Measurements from ENCODE around the gene FZD8.
A peak's percentile ranks its signal among the peaks of the same experiment; 100 is the strongest.

FZD8 gene

DNA sequence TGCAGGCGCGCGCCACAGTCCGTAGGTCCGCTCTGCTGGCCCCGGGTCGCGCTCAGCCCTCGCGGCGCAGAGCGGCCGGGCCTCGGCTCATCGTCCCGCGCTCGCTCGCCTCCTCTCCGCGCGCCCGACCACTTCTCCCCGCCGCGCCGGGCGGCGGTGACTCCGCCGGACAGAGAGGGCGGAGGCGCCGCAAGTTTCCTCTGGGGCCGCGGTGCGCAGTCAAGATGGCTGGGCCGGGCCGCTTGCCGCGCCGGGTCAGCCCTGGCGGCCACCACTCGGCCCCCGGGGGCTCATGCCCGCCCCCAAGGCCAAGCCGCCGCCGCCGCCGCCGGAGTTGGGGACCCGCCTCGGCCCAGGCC, 441 bp downstream of the FZD8 start:
- DNase-seq (ENCODE audit: low spot score) = peak; percentile 58

DNA sequence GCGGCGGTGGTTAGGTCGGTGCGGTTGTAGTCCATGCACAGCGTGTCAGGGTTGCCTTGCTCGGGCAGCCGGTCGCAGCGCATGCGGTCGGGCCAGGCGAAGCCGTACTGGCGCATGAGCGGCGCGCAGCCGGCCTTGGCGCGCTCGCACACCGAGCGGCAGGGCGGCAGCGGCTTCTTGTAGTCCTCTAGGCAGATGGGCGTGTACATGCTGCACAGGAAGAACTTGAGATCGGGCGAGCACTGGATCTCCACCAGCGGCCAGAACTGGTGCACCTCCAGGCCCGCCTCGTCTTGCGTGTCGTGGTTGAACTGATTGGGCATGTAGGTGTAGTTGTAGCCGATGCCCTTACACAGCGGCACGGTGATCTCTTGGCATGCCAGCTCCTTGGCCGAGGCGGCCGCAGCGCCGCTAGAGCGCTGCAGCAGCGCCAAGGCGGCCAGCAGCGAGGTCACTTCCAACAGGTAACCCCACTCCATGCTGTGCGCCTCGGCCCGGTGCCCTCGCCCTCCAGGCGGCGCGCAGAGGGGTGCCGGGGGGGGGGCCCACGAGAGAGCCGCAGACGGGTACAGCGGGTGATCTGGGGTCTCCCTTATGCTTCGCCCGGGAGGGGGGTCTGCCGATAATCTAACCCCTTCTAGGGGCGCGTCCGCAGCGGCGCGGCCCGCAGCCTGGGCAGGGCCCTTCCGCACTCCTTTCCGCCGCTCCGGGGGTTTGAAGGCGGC, 983 bp downstream of the FZD8 start:
- peak; percentile 48 for DNase-seq (ENCODE audit: low spot score)

DNA sequence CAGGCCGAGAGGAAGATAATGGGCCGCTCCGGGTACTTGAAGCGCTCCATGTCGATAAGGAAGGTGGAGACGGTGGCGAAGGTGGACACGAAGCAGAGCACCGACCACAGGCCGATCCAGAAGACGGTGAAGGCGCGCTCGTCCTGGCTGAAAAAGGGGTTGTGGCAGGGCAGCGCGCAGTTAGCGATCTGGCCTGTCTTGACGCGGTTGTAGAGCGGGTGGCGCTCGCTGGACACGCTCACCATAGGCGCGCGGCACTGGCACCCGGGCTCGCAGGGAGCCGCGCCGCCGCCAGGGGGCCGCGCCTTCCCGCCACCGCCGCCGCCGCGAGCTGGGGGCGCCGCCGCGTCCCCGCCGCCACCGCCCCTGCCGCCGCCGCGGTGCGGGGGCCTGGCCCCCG, 1.6 kb downstream of the FZD8 start:
- DNase-seq (ENCODE audit: low spot score) = peak; percentile 92

DNA sequence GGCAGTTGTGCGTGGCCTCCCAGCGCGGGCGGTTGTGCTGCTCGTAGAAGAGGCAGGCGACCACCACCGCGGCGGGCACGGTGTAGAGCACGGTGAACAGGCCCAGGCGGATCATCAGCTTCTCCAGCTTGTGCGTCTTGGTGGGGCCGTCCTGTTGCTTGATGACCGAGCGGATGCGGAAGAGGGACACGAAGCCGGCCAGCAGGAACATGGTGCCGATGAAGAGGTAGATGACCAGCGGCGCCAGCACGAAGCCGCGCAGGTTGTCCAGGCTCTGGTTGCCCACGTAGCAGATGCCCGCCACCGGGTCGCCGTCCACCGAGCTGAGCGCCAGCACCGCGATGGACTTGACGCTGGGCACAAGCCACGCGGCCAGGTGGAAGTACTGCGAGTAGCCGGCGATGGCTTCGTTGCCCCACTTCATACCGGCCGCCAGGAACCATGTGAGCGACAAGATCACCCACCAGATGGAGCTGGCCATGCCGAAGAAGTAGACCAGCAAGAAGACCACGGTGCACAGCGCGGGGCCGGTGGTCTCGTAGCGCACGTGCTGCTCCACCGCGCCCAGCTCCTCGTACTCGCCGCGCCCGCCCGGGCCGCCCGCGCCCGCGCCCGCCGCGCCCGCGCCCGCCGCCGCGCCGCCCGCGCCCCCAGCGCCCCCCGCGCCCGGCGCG, 2.2 kb downstream of the FZD8 start:
- peak; percentile 59 for DNase-seq (ENCODE audit: low spot score)

DNA sequence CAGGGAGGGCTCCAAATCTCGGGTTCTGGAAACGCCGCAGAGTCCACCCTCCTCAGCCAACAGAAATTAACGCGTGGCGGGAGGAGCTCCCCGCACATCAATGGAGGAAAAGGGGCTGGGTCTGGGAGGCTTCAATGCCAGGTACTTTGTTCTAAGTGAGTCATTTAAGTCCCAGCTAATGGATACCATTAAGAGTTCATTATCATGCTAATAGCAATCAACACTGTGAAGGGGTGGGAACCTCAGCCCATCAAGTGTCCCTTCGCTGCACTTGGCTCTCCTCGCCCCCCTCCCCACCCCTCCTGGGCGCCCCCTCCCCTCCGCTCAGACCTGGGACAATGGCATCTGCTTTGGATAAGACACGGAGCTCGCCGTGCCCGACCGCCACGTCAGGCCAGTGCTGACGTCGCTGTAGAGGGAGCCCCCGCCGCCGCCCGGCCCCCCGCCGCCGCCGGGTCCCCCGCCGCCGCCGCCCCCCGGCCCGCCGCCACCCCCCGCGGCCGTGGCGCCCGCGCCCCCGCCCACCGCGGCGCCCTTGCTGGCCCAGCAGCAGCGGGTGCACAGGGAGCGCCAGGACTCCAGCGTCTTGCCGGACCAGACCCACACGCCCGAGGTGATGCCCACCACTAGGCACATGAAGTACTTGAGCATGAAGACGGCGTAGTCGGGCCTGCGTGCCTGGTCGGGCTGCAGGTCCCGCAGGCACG, 2.9 kb downstream of the FZD8 start:
- DNase-seq (ENCODE audit: low spot score) = peak; percentile 32

DNA sequence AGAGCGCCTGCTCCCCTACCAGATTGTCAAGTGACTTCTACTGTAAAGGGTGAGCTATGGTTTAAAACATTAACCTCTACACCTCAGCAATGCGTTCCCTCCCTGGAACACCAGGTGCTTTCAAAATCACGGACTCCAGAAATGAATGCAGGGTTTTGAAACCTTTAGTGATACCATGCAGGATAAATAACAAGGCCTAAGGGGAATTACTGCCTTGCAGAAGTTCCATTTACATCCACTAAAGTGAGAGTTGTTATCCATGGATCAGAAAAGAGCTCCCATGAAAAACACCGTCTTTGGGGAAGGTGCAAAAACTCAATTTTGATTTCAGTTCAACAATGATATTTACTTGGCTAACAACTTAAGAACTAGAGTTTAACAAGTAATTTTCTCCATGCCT, 4.0 kb downstream of the FZD8 start:
- no peak for DNase-seq (ENCODE audit: low spot score)

DNA sequence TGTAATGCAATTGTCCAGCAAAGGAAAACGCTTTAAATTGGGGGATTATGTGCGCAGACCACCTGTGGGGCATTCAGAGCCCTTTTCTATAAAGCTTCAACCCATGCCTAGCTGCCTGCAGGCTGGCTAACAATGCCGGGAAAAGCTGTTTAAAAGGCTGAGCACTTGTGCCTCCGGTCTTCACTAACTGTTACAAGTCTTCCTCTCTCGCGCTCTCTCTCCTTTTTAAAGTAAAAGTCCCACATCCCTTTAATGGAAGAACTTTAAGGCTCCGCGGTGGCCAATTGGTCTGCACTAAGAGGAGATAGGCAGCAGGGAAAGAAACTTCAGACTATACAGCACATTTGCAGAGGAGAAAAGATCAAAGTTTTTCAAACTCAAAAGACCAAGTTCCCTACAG, 4.6 kb downstream of the FZD8 start:
- no peak for DNase-seq (ENCODE audit: low spot score)

DNA sequence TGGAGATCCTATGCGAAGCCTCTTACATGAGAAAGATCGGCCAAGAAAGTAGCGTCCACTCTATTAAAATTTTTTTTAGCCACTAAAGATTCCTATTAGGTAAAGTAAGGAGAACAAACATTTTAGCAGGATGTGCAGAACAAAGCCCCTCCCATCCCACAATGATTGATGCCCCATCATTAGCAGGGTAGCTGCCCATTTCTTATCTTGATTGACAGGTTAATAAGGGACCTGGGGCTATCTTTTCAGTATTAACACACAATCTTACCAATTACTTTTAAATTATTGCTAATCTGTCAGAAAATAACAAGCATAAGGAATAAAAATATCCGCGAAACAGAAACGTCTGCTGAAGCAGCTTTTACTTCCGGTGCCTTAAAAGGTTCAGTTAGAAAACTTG, 5.1 kb downstream of the FZD8 start:
- DNase-seq (ENCODE audit: low spot score) = no peak

DNA sequence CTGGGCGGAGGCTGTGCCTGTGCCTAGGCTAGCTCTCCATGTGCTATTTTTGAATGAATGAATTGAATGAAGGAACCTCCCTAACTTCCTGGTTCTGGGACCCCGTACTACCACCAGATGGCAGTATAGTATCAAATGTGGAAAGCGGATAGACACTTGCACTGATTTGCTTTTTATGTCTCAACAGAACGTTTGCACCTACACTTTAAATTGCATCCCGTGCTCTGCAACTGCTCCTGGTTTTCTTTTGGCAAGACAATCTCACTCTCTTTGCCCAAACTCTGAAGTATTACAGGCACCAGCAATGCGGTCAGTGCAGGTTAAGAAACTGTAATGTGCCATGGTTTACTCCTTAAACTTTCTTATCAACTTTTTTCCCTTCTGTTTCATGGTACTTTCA, 6.5 kb downstream of the FZD8 start:
- peak; percentile 60 for DNase-seq (ENCODE audit: low spot score)

DNA sequence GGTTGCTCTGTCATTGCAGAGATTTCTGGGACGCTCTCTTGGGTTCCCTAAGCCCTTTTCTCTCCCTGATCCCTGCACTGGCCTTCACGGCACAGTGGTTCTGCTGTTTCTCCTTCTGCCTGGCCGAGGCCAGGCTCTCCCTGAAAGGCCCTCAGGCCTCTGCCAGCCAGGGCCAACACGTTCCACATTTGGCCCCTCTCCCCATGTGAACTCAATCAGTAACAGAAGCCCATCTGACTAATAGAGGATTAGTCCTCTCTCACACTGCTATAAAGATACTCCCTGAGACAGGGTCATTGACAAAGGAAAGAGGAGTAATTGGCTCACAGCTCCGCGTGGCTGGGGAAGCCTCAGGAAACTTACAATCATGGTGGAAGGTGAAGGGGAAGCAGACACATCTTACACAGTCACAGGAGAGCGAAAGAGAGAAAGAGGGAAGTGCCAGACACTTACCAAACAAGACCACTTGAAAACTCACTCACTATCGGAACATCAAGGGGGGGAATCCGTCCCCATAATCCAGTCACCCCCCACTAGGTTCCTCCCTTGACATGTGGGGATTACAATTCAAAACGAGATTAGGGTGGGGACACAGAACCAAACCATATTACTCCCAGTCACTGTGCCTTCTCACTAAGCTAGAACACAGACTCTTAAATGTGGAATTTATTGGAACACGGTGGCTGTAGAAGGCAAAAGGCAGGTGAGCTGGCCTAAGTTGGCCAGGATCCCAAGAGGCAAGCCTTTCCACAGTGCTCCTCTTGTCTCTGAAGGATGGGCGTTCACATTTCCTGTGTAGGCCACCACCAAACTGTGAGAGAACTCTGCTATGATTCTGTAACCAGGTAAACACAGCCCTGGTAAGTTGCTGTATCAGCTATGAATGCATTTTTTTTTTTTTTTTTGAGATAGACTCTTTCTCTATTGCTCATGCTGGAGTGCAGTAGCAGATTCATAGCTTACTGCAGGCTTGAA, 8.8 kb downstream of the FZD8 start:
- DNase-seq (ENCODE audit: low spot score) = no peak

DNA sequence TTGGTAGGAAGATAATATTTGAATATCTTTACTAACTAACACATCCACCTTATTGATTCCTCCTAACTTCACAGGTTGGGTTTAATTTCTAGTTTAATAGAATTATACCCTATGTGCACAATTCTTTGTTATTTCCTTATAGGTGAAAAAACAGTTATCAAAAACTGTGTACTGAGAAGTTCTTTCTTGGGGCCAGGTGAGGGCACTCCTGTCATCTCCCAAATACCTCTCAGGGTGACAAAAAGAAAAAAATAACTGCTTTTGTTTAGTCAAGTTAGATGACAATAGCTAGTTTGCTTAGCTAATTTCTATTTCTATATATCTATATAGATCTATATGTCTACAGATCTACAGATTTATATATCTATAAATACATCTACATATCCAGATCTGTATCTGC, 10.1 kb downstream of the FZD8 start:
- DNase-seq (ENCODE audit: low spot score) = no peak

DNA sequence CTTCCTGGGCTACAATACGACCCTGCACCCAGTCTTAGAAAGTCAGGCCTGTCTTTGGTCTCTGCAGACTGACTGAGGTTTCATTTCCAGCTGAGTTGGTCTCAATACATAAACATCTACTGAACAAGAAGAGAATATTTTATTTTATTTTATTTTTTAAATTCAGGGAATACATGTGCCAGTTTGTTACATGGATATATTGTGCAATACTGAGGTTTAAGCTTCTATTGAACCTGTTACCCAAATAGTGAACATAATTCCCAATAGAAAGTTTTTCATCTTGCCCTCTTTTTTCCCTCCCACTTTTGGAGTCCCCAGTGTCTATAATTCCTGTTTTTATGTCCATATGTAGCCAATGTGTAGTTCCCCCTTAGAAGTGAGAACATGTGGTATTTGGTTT, 10.7 kb downstream of the FZD8 start:
- no peak for DNase-seq (ENCODE audit: low spot score)

DNA sequence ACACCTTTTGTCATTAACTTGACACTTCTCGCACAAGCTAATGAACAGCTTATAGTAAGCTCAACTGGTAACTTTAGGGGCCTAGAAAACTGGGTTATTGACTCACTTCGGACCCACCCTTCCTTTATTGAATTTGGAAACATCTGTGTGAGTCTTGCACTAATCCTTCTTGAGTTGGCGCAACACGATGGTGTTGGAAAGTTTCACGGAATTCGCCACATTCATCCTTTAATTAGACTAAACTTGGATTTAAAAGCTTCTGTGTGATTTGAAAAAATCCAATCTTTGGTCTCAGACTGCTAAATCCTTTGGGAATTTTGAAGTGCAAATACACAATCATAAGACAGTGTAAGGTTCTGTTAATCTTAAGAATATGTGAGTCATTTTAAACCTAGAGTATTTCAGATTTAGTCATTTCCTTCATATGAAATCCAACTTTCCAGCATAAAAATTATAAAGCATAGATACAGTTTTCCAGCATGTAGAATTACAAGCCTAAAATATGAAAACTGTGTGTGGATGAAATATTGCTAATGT, 15.1 kb downstream of the FZD8 start:
- DNase-seq (ENCODE audit: low spot score) = no peak

DNA sequence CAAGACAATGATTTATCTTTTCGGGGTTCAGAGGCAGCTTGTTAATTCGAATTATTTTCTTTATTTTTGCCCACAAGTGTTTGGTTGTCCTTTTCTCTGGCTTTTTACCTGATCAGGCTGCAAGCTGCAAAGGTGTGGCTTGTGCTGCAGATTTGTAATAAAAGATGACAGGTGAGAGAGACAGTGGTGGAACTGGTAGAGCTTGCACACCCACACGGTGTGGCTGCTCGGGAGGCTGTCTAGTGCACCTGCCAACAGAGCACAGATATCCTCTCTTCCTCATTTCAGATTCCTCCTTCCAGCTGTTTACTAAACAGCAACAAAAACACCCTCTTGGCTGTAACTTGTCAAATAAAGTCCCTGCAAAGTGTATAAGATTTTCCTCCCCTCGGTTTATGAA, 27.8 kb downstream of the FZD8 start:
- DNase-seq (ENCODE audit: low spot score) = no peak

DNA sequence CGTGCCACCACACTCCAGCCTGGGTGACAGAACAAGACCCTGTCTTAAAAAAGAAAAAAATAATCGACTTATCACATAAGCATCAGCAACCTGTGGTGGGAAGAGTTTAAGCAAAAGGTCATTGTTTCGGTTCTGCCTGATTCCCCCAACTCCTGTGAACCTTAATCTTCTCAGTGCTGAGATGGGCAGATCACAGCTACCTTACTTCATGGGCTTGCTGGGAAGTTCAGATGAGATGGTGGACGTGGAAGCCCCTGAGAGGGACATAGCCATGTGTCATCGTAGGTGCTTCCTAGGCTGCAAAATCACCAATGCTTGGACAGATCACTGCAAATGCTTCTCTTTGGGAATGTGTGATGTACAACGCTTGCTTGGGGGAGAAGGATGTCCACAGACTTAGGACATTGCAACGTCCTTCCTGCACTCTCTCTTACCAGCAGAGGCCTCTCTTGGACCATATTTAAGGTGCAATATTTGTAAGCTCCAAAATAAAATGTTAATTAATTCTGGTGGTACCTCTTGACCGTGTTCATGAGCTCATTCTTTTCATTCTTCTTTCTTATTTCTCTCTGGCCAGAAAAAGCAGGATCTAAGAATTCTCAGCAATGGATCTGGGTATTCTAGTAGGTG, 28.4 kb downstream of the FZD8 start:
- DNase-seq (ENCODE audit: low spot score) = no peak

DNA sequence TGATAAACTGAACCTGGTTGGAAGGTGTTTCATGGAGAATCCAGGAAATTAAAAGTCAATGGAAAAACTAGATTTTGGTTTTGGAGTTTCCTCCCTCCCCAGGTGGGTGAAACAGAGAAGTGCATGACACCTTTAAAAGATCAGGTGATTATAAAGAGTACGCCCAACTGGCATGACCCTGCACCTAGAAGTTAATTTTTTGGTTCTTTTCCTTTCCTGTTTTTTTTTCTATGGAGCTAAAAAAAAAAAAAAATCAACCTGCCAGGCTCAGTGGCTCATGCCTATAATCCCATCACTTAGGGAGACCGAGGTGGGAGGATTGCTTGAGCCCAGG, 29.0 kb downstream of the FZD8 start:
- no peak for DNase-seq (ENCODE audit: low spot score)

DNA sequence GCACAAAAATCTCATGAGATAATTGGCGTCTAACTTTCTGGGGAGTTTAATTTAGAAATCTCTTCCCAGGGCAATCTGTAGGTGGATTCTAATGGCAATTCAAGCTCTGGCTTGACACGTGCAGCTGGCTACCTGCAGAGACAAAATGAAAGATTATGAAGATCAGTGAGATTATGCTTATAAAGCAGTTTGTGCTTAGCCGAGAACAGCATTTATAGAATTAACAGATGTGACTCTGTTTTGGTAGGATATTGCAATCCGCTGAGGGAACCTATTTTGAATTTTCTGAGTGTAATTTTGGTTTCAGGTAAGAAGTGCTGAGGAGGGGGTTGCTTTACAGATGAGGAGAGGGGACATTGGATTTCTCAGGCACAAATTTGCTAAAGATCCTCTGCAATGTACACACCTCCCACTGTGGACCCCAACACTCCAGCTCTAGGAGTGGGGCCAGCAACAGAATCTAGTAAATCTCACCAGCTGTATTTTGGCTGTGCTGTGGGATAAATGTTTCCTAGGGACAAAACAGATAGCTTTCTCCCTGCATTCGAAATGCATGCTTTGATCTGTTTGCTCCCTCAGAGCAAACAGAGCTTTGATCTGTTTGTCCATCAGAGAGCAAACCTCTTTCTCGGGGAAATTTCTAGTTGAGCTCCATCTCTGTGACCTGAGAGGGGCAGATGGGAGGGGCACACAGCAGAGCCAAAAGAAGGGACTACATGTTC, 29.6 kb downstream of the FZD8 start:
- DNase-seq (ENCODE audit: low spot score) = no peak

DNA sequence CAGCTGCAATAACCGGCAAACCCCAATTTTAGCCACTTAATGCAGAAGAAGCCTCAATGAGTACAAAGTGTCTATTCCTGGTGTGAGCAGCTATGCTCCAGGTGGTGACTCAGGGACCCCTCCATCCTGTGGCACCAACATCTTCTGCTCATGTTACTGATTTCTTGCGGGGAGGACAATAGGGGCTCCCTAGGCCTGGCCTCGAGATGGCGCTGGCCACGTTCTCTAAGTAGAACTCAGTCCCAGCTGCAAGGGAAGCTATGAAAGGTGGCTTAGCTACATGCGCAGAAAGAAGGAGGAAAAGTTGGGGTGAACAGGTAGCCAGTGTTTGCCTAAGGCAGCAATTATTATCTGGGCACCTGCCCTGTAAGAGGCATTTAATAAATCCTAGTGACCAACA, 30.3 kb downstream of the FZD8 start:
- no peak for DNase-seq (ENCODE audit: low spot score)

DNA sequence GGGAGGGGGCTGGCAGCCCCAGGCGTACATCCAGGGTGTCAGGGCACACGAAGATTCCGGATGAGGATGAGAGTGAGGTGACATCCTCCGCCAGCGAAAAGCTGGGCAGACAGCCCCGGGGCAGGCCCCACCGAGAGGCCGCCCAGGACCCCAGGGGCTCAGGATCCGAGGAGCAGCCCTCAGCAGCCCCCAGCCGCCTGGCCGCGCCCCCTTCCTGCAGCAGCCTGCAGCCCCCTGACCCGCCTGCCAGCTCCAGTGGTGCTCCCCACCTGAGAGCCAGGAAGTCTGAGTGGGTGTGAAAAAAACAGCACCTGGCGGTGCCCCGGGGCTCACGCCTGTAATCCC, 33.8 kb downstream of the FZD8 start:
- no peak for DNase-seq (ENCODE audit: low spot score)

DNA sequence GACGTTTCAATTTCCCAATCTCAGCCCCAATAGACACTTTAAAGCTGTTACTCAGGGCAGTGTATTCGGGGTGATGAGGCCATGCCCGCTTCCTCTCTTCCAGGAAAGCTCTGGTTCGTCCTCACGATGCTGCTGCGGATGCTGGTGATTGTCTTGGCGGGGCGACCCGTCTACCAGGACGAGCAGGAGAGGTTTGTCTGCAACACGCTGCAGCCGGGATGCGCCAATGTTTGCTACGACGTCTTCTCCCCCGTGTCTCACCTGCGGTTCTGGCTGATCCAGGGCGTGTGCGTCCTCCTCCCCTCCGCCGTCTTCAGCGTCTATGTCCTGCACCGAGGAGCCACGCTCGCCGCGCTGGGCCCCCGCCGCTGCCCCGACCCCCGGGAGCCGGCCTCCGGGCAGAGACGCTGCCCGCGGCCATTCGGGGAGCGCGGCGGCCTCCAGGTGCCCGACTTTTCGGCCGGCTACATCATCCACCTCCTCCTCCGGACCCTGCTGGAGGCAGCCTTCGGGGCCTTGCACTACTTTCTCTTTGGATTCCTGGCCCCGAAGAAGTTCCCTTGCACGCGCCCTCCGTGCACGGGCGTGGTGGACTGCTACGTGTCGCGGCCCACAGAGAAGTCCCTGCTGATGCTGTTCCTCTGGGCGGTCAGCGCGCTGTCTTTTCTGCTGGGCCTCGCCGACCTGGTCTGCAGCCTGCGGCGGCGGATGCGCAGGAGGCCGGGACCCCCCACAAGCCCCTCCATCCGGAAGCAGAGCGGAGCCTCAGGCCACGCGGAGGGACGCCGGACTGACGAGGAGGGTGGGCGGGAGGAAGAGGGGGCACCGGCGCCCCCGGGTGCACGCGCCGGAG, 34.4 kb downstream of the FZD8 start:
- no peak for DNase-seq (ENCODE audit: low spot score)

Data from D341Med (cell line).